HG03354 (cell line): ENCODE results near the gene PIK3CD.
"Not testable (repeated sequence)": the region's sequence is repeated elsewhere in the genome, so short reads cannot be mapped to it uniquely, and the experiment has no call there.

Source experiments
- ATAC-seq: cut with Tn5 transposase; IDR thresholded peaks from one replicate; pipeline ENCODE4 v1.9.1; 2021; ENCODE audit warnings: mild to moderate bottlenecking; ENCODE audit not compliant: unreplicated experiment, poor library complexity, severe bottlenecking

The PIK3CD gene

GRCh38 chr1:9653210-9653490, 1.6 kb downstream of the PIK3CD start:
- no peak for ATAC-seq

GRCh38 chr1:9653491-9654050, 2.0 kb downstream of the PIK3CD start:
- ATAC-seq = no peak

- ATAC-seq = no peak
Observed at GRCh38 chr1:9654051-9654833, 2.7 kb downstream of the PIK3CD start.

- peak; percentile 21 for ATAC-seq
Observed at GRCh38 chr1:9654834-9655723, 3.5 kb downstream of the PIK3CD start.

- no peak for ATAC-seq
Observed at GRCh38 chr1:9655836-9656235, 4.3 kb downstream of the PIK3CD start.

- no peak for ATAC-seq
Observed at GRCh38 chr1:9657521-9658032, 6.0 kb downstream of the PIK3CD start.

- ATAC-seq = no peak
Observed at GRCh38 chr1:9658199-9658598, 6.7 kb downstream of the PIK3CD start.

GRCh38 chr1:9659328-9659727, 7.8 kb downstream of the PIK3CD start:
- no peak for ATAC-seq

GRCh38 chr1:9663257-9663656, 11.7 kb downstream of the PIK3CD start:
- no peak for ATAC-seq

GRCh38 chr1:9665193-9665592, 13.7 kb downstream of the PIK3CD start:
- ATAC-seq = no peak

- no peak for ATAC-seq
Observed at GRCh38 chr1:9668080-9668479, 16.5 kb downstream of the PIK3CD start.

GRCh38 chr1:9670085-9670484, 18.6 kb downstream of the PIK3CD start:
- ATAC-seq = no peak

GRCh38 chr1:9671377-9672140, 20.0 kb downstream of the PIK3CD start:
- ATAC-seq = no peak

- ATAC-seq = no peak
Observed at GRCh38 chr1:9672444-9672843, 20.9 kb downstream of the PIK3CD start.

GRCh38 chr1:9675393-9675792, 23.9 kb downstream of the PIK3CD start:
- no peak for ATAC-seq

- ATAC-seq = not testable (repeated sequence)
Observed at GRCh38 chr1:9676128-9676527, 24.6 kb downstream of the PIK3CD start.

GRCh38 chr1:9676815-9677393, 25.4 kb downstream of the PIK3CD start:
- no peak for ATAC-seq

GRCh38 chr1:9680091-9680490, 28.6 kb downstream of the PIK3CD start:
- no peak for ATAC-seq

GRCh38 chr1:9680828-9681227, 29.3 kb downstream of the PIK3CD start:
- ATAC-seq = no peak

- no peak for ATAC-seq
Observed at GRCh38 chr1:9684801-9685200, 33.3 kb downstream of the PIK3CD start.
